Choroid plexus epithelial cell (primary cell): ENCODE measurements around the gene GDE1.

Source experiments
- DNase-seq: peaks from one replicate; pipeline ENCODE4 v3.0.0-alpha.2; 2010; ENCODE audit warnings: low read depth
- H3K4me3 ChIP-seq: 2 replicates; pipeline ENCODE4 v1.5.1; 2011; ENCODE audit warnings: low read depth, mild to moderate bottlenecking, control low read depth, low read length, moderate library complexity
- TF ChIP-seq, protein P1 (sequence below): conservative IDR thresholded peaks from 2 replicates; pipeline ENCODE4 v1.5.1; 2011; ENCODE audit warnings: low read depth, mild to moderate bottlenecking, control low read depth, inconsistent platforms, low read length, moderate library complexity

Gene GDE1

GRCh38 chr16:19540241-19540970, 18.5 kb upstream of the GDE1 start:
- TF ChIP-seq, protein P1, sequence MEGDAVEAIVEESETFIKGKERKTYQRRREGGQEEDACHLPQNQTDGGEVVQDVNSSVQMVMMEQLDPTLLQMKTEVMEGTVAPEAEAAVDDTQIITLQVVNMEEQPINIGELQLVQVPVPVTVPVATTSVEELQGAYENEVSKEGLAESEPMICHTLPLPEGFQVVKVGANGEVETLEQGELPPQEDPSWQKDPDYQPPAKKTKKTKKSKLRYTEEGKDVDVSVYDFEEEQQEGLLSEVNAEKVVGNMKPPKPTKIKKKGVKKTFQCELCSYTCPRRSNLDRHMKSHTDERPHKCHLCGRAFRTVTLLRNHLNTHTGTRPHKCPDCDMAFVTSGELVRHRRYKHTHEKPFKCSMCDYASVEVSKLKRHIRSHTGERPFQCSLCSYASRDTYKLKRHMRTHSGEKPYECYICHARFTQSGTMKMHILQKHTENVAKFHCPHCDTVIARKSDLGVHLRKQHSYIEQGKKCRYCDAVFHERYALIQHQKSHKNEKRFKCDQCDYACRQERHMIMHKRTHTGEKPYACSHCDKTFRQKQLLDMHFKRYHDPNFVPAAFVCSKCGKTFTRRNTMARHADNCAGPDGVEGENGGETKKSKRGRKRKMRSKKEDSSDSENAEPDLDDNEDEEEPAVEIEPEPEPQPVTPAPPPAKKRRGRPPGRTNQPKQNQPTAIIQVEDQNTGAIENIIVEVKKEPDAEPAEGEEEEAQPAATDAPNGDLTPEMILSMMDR, result no peak
- H3K4me3 ChIP-seq, result no peak overlapping the region
- DNase-seq, result no peak

GRCh38 chr16:19532601-19533000, 10.7 kb upstream of the GDE1 start:
- no peak overlapping the region for H3K4me3 ChIP-seq
- TF ChIP-seq, protein P1, result no peak
- no peak for DNase-seq

GRCh38 chr16:19528666-19529065, 6.8 kb upstream of the GDE1 start:
- DNase-seq, result no peak
- H3K4me3 ChIP-seq, result no peak overlapping the region
- TF ChIP-seq, protein P1, result no peak

DNA sequence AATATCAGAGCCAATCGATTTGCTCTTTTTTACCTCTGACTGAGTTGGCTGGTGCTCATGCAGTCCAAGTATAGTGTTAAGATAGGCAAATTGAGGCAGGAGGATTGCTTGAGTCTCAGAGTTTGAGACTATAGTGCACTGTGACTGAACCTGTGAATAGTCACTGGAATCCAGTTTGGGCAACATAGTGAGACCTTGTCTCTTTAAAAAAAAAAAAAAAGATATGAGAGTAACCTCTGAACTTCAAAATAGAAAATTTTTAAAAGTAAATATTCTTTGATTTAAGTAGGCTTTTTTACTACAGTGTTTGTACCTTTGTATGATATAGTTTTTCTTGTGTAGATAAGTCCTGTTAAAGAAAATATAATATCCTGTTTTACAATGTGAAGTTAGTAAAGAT, 5.3 kb upstream of the GDE1 start:
- no peak for DNase-seq
- TF ChIP-seq, protein P1, result no peak
- no peak overlapping the region for H3K4me3 ChIP-seq

DNA sequence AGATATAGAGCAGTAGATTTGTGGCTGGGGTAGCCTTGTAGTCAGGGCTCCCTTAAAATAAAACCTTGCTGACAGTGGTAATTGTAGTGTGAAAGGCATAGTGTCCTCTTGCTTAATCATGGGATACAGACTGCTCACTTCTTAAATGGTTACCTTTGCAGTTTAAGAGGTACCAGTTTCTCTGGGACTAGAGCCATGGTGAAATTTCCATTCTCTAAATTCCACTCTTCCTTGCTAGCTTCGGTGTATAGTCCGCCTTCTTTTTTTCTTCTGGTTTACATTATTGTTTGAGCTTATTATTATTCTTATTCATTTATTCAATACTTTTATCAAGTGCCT, 3.5 kb upstream of the GDE1 start:
- H3K4me3 ChIP-seq, result peak overlapping the region; percentile 96
- TF ChIP-seq, protein P1, result no peak
- no peak for DNase-seq

DNA sequence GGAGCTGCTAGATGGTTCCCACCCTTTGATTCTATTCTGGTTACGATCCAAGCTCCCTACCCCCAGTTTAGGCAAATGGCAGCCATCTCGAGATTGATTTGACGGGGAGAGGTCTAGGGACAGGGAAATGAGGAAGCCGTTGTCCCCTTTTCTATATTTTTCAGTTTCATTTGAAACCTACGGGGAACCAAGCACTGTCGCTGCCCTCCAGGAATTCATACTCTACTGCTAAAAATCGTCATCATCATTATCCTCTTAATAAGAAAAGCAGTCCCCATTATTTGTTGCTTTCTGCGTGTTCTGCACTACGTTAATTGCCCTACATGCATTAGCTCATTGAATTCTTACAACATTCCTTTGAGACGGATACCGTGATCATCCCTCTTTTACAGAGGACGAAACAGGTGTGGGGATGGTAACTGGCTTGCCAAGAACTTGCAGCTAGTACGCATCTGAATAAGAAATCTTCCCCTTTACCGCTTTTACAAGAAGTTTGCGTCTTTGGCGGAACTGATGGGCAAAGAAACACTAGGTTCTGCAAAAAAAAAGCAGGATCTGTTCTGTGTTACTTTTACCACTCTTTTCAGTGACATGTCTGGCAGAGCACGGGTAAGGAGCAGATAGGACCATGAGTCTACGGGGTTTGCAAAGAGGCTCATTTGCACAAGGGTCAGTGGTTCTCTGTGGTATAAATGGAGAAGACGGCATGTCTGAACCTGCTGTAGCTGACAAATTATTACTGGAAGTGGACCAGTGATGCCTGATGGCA, 2.9 kb upstream of the GDE1 start:
- H3K4me3 ChIP-seq, result peak overlapping the region; percentile 96
- no peak for DNase-seq
- TF ChIP-seq, protein P1, result no peak

DNA sequence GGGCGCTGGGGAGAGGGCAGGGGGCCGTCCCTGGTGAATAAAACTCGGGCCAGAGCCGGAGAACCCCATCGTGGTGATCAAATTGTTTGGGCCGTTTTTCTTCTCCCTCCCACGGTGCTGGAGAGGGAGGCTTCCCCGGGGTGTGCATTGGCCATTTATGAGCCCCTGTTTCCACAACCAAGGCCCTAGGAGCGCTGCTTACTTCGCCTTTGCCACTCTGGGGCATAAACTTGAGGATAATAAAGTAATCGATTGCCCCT, 2.4 kb upstream of the GDE1 start:
- TF ChIP-seq, protein P1, result no peak
- DNase-seq, result no peak
- H3K4me3 ChIP-seq, result peak overlapping the region; percentile 96
